MM.1S (cell line): ENCODE measurements around the gene EPB41.

Source experiments
- DNase-seq: peaks from one replicate; pipeline ENCODE4 v3.0.0-alpha.2; 2015
- H2AFZ ChIP-seq: fragments of 300-600 bp; sonication (generic); 2 replicates; pipeline ENCODE4 v1.6.0; 2016; ENCODE audit warnings: antibody characterized with exemption, low read length
- H3F3A ChIP-seq: fragments of 300-600 bp; sonication (generic); 2 replicates; pipeline ENCODE4 v1.6.1; 2016; ENCODE audit warnings: mild to moderate bottlenecking, antibody characterized with exemption, low read length, moderate library complexity, mixed read lengths; ENCODE audit not compliant: insufficient read depth
- H3K27ac ChIP-seq: fragments of 300-600 bp; sonication (generic); 2 replicates; pipeline ENCODE4 v1.5.1; 2016; ENCODE audit warnings: mild to moderate bottlenecking, low read length
- H3K27me3 ChIP-seq: fragments of 300-600 bp; sonication (generic); replicated peaks from 2 replicates; pipeline ENCODE4 v1.6.0; 2016; ENCODE audit warnings: low read length; ENCODE audit not compliant: insufficient read depth
- H3K36me3 ChIP-seq: fragments of 300-600 bp; sonication (generic); replicated peaks from 2 replicates; pipeline ENCODE4 v1.6.1; 2016; ENCODE audit warnings: mild to moderate bottlenecking, low read length, mixed read lengths; ENCODE audit not compliant: insufficient read depth
- H3K4me1 ChIP-seq: fragments of 300-600 bp; sonication (generic); 2 replicates; pipeline ENCODE4 v1.6.1; 2016; ENCODE audit warnings: low read length, mixed read lengths
- H3K4me2 ChIP-seq: fragments of 300-600 bp; sonication (generic); 2 replicates; pipeline ENCODE4 v1.6.0; 2016; ENCODE audit warnings: low read depth, low read length
- H3K4me3 ChIP-seq: fragments of 300-600 bp; sonication (generic); 2 replicates; pipeline ENCODE4 v1.5.1; 2016; ENCODE audit warnings: low read length, mixed read lengths
- H3K79me2 ChIP-seq: fragments of 300-600 bp; sonication (generic); 2 replicates; pipeline ENCODE4 v1.6.1; 2016; ENCODE audit warnings: mixed run types, low read length, mixed read lengths
- H3K9ac ChIP-seq: fragments of 300-600 bp; sonication (generic); 2 replicates; pipeline ENCODE4 v1.6.1; 2016; ENCODE audit warnings: low read length, mixed read lengths
- H3K9me2 ChIP-seq: fragments of 300-600 bp; sonication (generic); replicated peaks from 2 replicates; pipeline ENCODE4 v1.6.1; 2016; ENCODE audit warnings: mild to moderate bottlenecking, low read length, mixed read lengths; ENCODE audit not compliant: insufficient read depth
- H3K9me3 ChIP-seq: fragments of 300-600 bp; sonication (generic); replicated peaks from 2 replicates; pipeline ENCODE4 v1.6.1; 2016; ENCODE audit warnings: mild to moderate bottlenecking, low read length, mixed read lengths; ENCODE audit not compliant: insufficient read depth
- H4K20me1 ChIP-seq: fragments of 300-600 bp; sonication (generic); 2 replicates; pipeline ENCODE4 v1.6.1; 2016; ENCODE audit warnings: mild to moderate bottlenecking, low read length, moderate library complexity, mixed read lengths; ENCODE audit not compliant: insufficient read depth
- CTCF ChIP-seq: fragments of 300-600 bp; sonication (generic); IDR thresholded peaks from 2 replicates; pipeline ENCODE4 v1.5.1; 2016; ENCODE audit warnings: antibody characterized with exemption, low read length, mixed read lengths
- EZH2 ChIP-seq: fragments of 300-600 bp; sonication (generic); optimal IDR thresholded peaks from 2 replicates; pipeline ENCODE3; 2017; ENCODE audit warnings: low read depth, mild to moderate bottlenecking, antibody characterized with exemption, low read length, mixed read lengths
- EZH2phosphoT487 ChIP-seq: fragments of 300-600 bp; sonication (generic); IDR thresholded peaks from 2 replicates; pipeline ENCODE4 v1.6.1; 2018; ENCODE audit warnings: antibody characterized with exemption, low read length

EPB41 gene

GRCh38 chr1:28890836-28891235 is 23.5 kb upstream of the EPB41 start:
- H3K9ac ChIP-seq = no peak overlapping the region

GRCh38 chr1:28891256-28891655 is 23.1 kb upstream of the EPB41 start:
- H3K4me1 ChIP-seq = peaks cover 9% of the 10 kb centered on the region

More at GRCh38 chr1:28890836-28891235, 23.5 kb upstream of the EPB41 start:
- no peak overlapping the region for H2AFZ ChIP-seq
- H3F3A ChIP-seq = no peaks in the 10 kb centered on the region; the same call in 1 of the 2 replicates
- H3K4me1 ChIP-seq = peaks cover 14% of the 10 kb centered on the region
- no peak overlapping the region for H3K4me3 ChIP-seq
- H3K4me2 ChIP-seq = no peak overlapping the region
- H3K79me2 ChIP-seq = peaks cover 50% of the 10 kb centered on the region
- H3K27me3 ChIP-seq = no peaks in the 10 kb centered on the region
- DNase-seq = no peak
- no peaks in the 10 kb centered on the region for H3K9me3 ChIP-seq
- no peaks in the 10 kb centered on the region for H3K36me3 ChIP-seq
- no peak overlapping the region for H3K27ac ChIP-seq
- TF ChIP-seq EZH2phosphoT487 (no peak), CTCF (no peak), EZH2 (no peak)
- no peaks in the 10 kb centered on the region for H4K20me1 ChIP-seq
- no peaks in the 10 kb centered on the region for H3K9me2 ChIP-seq

GRCh38 chr1:28893403-28894102 is 20.8 kb upstream of the EPB41 start:
- Histone ChIP-seq H3K9me3 (no peaks in the 10 kb centered on the region), H3K9me2 (no peaks in the 10 kb centered on the region), H3K4me3 (no peak overlapping the region), H3K4me1 (no peaks in the 10 kb centered on the region), H3K27me3 (no peaks in the 10 kb centered on the region), H3K79me2 (peaks cover 55% of the 10 kb centered on the region), H4K20me1 (no peaks in the 10 kb centered on the region), H3F3A (no peaks in the 10 kb centered on the region), H3K9ac (no peak overlapping the region), H3K27ac (no peak overlapping the region), H3K4me2 (no peak overlapping the region), H3K36me3 (no peaks in the 10 kb centered on the region), H2AFZ (no peak overlapping the region)
- TF ChIP-seq EZH2phosphoT487 (no peak), CTCF (peak; percentile 18)
- no peak for DNase-seq

More at GRCh38 chr1:28891256-28891655, 23.1 kb upstream of the EPB41 start:
- Histone ChIP-seq H3K79me2 (peaks cover 54% of the 10 kb centered on the region), H2AFZ (no peak overlapping the region), H3K9me3 (no peaks in the 10 kb centered on the region), H3K4me2 (no peak overlapping the region), H3K27ac (no peak overlapping the region), H3K27me3 (no peaks in the 10 kb centered on the region), H3F3A (no peaks in the 10 kb centered on the region; the same call in 1 of the 2 replicates), H3K9ac (no peak overlapping the region), H4K20me1 (no peaks in the 10 kb centered on the region), H3K9me2 (no peaks in the 10 kb centered on the region), H3K36me3 (no peaks in the 10 kb centered on the region), H3K4me3 (no peak overlapping the region)
- DNase-seq = no peak
- TF ChIP-seq CTCF = no peak
- no peak for TF ChIP-seq EZH2phosphoT487
- TF ChIP-seq EZH2 = no peak
